ENCODE measurements around the gene ABCB11. TPM values are rescaled to one million over a fixed set of nuclear protein-coding genes. Genes with fewer than 3 reads are reported as not detected.

ABCB11 gene
- total RNA-seq, 1 experiment from 2014 or later = 0.12 TPM

GRCh38 chr2:169009865-169010579, 21.1 kb downstream of the ABCB11 start:
- H3K9me3 ChIP-seq (ENCODE audit: control insufficient read depth in 1 of 2, insufficient read depth in 1 of 2, low read depth in 1 of 2, low read length in 2 of 2) = no peaks in the 10 kb centered on the region
- H4K20me1 ChIP-seq (ENCODE audit: insufficient read depth) = no peaks in the 10 kb centered on the region
- intact Hi-C loops (cut with micrococcal nuclease) = no loop called here
- no peak overlapping the region for H3K27ac ChIP-seq (ENCODE audit: low read depth, low read length)
- DNase-seq (ENCODE audit: low read depth, low spot score) (no peak), ATAC-seq (no peak)
- BruUV-seq (replicated peaks) = no TSS peak
- no peaks in the 10 kb centered on the region for H3K9me2 ChIP-seq (ENCODE audit: insufficient read depth)
- POLR2A ChIA-PET = no interaction called here
- H3K9ac ChIP-seq (ENCODE audit: low read length) = no peak overlapping the region
- no peak overlapping the region for H2AFZ ChIP-seq (ENCODE audit: low read depth, low read length, poor library complexity, severe bottlenecking)
- no peaks in the 10 kb centered on the region for H3K36me3 ChIP-seq (ENCODE audit: control insufficient read depth in 1 of 2, insufficient read depth in 2 of 2, low read length in 2 of 2)
- H3K4me3 ChIP-seq (replicated peaks in 1 of 2; ENCODE audit: low read depth in 1 of 2, low read length in 2 of 2) = no peak overlapping the region
- H3K4me2 ChIP-seq (ENCODE audit: low read length) = no peak overlapping the region
- no peaks in the 10 kb centered on the region for H3K27me3 ChIP-seq (ENCODE audit: insufficient read depth, low read length)
- peaks cover 3 to 22% of the 10 kb centered on the region in 2 experiments; a peak in 3 of 4 replicates for H3K4me1 ChIP-seq (ENCODE audit: control insufficient read depth in 1 of 2, insufficient read depth in 2 of 2, low read length in 2 of 2)
- TF ChIP-seq CTCF (IDR thresholded peaks at IDR 0.05 in 2 of 3, conservative IDR thresholded peaks at IDR 0.05 in 1 of 3; ENCODE audit: borderline replicate concordance in 1 of 3, insufficient read depth in 1 of 3, low read depth in 2 of 3, low read length in 2 of 3) (no peak), ZFX (IDR thresholded peaks at IDR 0.05) (no peak), EGR1 (IDR thresholded peaks at IDR 0.05; ENCODE audit: low read depth) (no peak), POLR2AphosphoS5 (IDR thresholded peaks at IDR 0.05; ENCODE audit: low read depth, low read length) (no peak), CBX3 (IDR thresholded peaks at IDR 0.05; ENCODE audit: low read depth) (no peak), EZH2phosphoT487 (IDR thresholded peaks at IDR 0.05; ENCODE audit: borderline replicate concordance) (no peak)
- H3K79me2 ChIP-seq (ENCODE audit: insufficient read depth, low read length) = no peaks in the 10 kb centered on the region
- CTCF ChIA-PET = no interaction called here
- RAD21 ChIA-PET (ENCODE audit: low non-redundant PET in 1 of 2, low total read pairs in 2 of 2, uncharacterized antibody in 2 of 2, unreplicated experiment in 2 of 2) = no interaction called here

- BruUV-seq (replicated peaks) = no TSS peak
- ChIA-PET RAD21 (ENCODE audit: low non-redundant PET in 1 of 2, low total read pairs in 2 of 2, uncharacterized antibody in 2 of 2, unreplicated experiment in 2 of 2) (no interaction called here), POLR2A (no interaction called here), CTCF (no interaction called here)
- Histone ChIP-seq H3K9ac (ENCODE audit: low read length) (no peak overlapping the region), H3K4me3 (replicated peaks in 1 of 2; ENCODE audit: low read depth in 1 of 2, low read length in 2 of 2) (no peak overlapping the region), H2AFZ (ENCODE audit: low read depth, low read length, poor library complexity, severe bottlenecking) (no peak overlapping the region), H3K9me3 (ENCODE audit: control insufficient read depth in 1 of 2, insufficient read depth in 1 of 2, low read depth in 1 of 2, low read length in 2 of 2) (no peaks in the 10 kb centered on the region), H3K9me2 (ENCODE audit: insufficient read depth) (no peaks in the 10 kb centered on the region), H3K27ac (ENCODE audit: low read depth, low read length) (no peak overlapping the region), H3K27me3 (ENCODE audit: insufficient read depth, low read length) (no peaks in the 10 kb centered on the region), H4K20me1 (ENCODE audit: insufficient read depth) (no peaks in the 10 kb centered on the region), H3K4me1 (ENCODE audit: control insufficient read depth in 1 of 2, insufficient read depth in 2 of 2, low read length in 2 of 2) (peaks cover 3 to 17% of the 10 kb centered on the region in 2 experiments; a peak in 3 of 4 replicates), H3K79me2 (ENCODE audit: insufficient read depth, low read length) (no peaks in the 10 kb centered on the region), H3K4me2 (ENCODE audit: low read length) (no peak overlapping the region), H3K36me3 (ENCODE audit: control insufficient read depth in 1 of 2, insufficient read depth in 2 of 2, low read length in 2 of 2) (no peaks in the 10 kb centered on the region)
- intact Hi-C loops (cut with micrococcal nuclease) = no loop called here
- ATAC-seq = no peak
- no peak for DNase-seq (ENCODE audit: low read depth, low spot score)
- no peak for TF ChIP-seq JUND (IDR thresholded peaks at IDR 0.05)
- no peak for TF ChIP-seq YY1 (IDR thresholded peaks at IDR 0.05; ENCODE audit: extremely low read depth, insufficient replicate concordance, low read depth, low read length)
- no peak for TF ChIP-seq CBX3 (IDR thresholded peaks at IDR 0.05; ENCODE audit: low read depth)
- no peak for TF ChIP-seq ATF3 (IDR thresholded peaks at IDR 0.05)
- no peak for TF ChIP-seq ZFX (IDR thresholded peaks at IDR 0.05)
- TF ChIP-seq ZBTB33 (IDR thresholded peaks at IDR 0.05; ENCODE audit: extremely low read depth, insufficient replicate concordance, low read length) = no peak
- no peak for TF ChIP-seq MAX (IDR thresholded peaks at IDR 0.05)
- no peak for TF ChIP-seq ELF1 (IDR thresholded peaks at IDR 0.05; ENCODE audit: borderline replicate concordance, low read depth)
- no peak for TF ChIP-seq FOSL1 (IDR thresholded peaks at IDR 0.05; ENCODE audit: low read depth)
- no peak for TF ChIP-seq TCF7L2 (IDR thresholded peaks at IDR 0.05; ENCODE audit: borderline replicate concordance, extremely low read depth, insufficient read depth, insufficient read length)
- TF ChIP-seq SRF (IDR thresholded peaks at IDR 0.05; ENCODE audit: low read depth) = no peak
- no peak for TF ChIP-seq EZH2phosphoT487 (IDR thresholded peaks at IDR 0.05; ENCODE audit: borderline replicate concordance)
Observed at GRCh38 chr2:169007941-169008340, 23.2 kb downstream of the ABCB11 start.

All from HCT116 (cell line).